NCI-H226 (cell line): ENCODE measurements around the gene AMPD3.

Experiments
- DNase-seq: peaks from one replicate; pipeline ENCODE4 v3.0.0-alpha.2; 2015

Gene AMPD3

DNA sequence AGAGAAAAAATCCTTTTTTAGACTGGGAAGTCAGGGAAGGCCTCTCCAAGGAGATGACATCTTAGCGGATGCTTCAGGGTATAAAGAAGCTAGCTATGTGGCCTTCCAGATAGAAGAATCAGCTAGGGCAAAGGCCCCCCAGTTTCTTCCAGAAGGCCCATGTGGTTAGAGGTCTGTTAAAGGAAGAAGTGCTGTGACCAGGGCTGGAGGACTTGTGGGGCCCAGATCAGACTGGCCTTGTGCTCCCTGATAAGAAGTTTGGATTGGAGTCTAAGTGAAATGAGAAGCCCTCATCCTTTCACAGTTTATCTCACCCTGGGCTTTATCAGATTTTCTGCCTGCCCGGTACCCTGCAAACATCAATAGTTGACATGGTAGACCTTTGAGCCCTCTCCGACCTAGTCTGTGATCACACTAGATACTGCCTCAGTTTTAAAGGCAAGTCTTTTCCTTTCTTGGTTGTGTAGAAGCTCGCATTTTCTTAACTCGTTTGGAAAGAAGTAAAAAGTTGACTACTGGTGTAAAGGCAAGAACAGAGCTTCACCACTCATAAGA is 7.8 kb downstream of the AMPD3 start:
- DNase-seq: no peak

DNA sequence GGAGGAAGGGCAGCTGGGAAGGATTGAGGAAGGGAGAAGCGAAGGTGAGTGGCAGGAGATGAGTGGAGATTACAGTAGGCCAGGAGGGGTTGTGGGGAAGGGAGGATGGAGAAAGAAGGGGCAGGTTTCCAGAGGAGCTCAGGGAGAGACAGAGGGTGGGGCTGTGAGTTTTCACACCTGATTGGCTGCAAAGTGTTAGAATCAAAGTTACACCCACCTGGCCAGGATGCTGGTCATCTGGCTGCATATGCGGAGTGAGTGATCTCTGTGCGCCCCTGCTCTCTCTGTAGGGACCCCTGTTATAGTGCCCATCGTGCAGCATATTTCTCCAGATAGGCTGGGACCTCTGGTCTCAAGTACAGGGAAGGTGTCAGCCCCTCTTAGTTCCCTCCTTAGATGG is 18.3 kb downstream of the AMPD3 start:
- DNase-seq: no peak

GRCh38 chr11:10474551-10474950 is 19.5 kb downstream of the AMPD3 start:
- no peak for DNase-seq

GRCh38 chr11:10476342-10476741 is 21.3 kb downstream of the AMPD3 start:
- no peak for DNase-seq

DNA sequence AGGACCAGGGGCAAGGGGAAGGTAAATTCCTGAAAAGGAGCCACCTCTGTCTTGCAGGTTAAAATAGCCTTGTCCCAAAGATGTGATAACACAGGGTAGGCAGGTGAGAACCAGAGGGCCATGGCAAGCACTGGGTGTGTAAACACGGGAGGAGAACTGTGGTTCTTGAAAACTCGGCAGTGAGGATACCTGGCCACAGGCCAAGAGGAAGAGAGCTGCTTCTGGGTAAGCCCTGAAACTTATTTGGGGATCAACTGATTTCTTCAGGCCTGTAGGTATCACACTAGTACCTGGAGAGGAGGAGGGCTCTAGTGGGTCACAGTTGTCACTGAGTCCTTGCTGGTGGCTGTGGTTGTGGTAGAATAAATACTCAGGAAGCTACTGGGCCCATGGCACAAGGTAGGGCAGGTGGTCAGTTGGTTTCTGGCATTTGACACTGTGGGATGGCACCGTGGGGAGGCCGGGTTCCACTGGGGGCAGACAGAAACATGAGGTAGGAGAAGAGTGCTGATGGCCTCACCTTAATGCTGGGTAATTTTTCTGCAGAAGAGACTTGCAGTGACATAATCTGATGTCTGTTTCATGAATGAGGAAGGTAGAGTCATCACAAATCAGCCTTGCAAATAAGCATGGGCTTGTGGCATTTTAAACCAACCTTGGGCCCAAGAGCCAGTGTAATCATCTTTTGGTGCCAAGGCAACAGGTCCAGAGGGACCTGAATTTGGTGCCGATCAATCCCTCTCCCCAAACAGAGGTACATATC is 22.0 kb downstream of the AMPD3 start:
- DNase-seq: no peak

GRCh38 chr11:10477690-10478046 is 22.6 kb downstream of the AMPD3 start:
- DNase-seq: no peak

DNA sequence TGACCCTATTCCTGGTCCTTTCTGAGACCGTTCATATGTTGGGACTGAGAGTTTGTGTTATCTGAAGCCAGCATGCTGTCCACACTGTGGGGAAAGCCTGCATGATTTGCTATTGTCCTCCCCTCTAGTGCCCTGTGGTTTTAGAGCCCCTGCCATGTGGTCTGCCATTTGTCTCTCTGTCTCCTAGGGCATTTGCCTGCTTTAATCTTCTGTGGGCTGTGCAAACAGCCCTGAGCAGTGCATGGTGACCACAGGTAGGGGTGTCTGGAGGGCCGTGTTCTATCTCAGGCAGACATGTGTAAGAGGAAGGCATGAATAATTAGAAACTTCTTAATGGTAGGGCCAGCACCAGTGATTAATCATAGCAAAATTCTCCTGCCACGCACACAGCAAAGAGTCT is 23.0 kb downstream of the AMPD3 start:
- no peak for DNase-seq

- DNase-seq: no peak
Measured at GRCh38 chr11:10478574-10479550, 23.8 kb downstream of the AMPD3 start.

DNA sequence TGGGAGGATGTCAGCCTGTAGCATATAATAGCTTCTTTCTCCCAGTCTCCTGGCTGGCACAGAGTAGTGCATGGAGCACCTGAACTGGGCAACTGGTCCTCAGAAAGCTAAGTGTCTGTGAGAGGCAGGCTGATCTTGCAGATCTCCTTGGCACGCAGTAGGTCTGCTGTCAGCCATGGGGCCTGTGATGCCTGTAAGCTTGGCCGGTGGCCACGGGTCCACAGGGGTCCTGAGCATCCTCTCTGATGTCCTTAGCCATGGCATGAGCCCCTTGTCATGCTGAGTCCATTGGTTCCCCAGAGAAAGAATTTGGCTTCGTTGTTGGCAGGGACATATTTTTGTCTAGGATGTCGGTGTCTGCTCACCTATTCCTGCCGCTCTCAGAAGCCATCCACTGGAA is 25.0 kb downstream of the AMPD3 start:
- no peak for DNase-seq

- DNase-seq: no peak
Measured at GRCh38 chr11:10480760-10481159, 25.7 kb downstream of the AMPD3 start.

DNA sequence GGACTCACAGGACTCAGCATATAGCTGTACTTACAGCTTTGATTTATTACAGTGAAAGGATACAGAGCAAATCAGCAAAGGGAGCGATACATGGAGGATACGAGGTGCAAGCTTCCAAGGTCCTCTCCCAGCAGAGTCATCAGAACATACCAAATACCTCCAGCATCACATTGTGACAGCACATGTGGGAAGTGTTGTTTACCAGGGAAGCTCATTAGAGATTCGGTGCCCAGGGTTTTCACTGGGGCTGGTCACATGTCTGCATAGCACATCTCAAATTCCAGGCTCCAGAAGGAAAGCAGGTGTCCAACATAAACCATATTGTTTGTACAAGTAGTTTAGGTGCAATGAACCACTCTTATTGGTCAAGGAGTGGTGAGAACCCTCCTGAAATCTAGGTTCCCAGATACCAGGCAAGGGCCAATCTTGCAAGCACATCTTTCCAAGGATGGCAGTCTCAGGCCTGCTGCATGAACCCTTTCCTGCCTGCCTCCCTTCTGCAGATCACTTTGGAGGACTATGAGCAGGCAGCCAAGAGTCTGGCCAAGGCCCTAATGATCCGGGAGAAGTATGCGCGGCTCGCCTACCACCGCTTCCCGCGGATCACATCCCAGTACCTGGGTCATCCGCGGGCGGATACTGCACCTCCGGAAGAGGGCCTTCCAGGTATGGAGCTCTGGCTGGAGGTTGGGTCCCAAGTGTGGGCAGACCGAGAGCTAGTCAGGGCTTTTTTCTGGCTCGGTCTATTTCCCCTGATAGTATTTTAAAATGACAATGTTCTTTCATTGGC is 26.7 kb downstream of the AMPD3 start:
- no peak for DNase-seq

GRCh38 chr11:10483174-10483573 is 28.1 kb downstream of the AMPD3 start:
- DNase-seq: no peak

GRCh38 chr11:10483584-10483983 is 28.5 kb downstream of the AMPD3 start:
- DNase-seq: no peak

DNA sequence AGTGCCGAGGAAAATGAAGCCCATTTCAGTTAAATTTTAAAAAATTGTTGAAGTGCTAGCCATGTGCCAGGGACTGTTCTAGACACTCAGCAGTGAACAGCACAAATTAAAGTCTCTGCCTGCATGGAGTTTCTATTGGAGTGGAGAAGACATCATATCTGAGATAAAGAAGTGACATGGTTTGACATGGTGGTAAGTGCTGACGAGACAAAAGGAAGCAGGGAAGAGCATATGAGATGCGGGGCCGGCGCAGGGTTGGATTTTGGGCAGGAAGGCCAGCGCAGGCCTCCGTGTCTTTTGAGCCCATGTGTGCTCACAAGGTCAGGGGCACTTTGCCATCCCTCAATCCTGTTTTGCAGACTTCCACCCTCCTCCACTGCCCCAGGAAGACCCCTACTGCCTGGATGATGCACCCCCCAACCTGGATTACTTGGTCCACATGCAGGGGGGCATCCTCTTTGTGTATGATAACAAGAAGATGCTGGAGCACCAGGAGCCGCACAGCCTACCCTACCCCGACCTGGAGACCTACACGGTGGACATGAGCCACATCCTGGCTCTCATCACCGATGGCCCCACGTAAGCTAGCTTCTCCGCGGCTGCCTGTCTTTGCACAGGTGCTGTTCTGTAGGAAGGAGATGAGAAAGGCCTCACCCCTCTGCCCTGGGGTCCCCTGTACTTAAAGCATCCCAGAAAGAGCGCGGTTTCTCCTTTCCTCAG is 29.6 kb downstream of the AMPD3 start:
- DNase-seq: no peak

GRCh38 chr11:10485646-10486045 is 30.6 kb downstream of the AMPD3 start:
- DNase-seq: no peak

- no peak for DNase-seq
Measured at GRCh38 chr11:10486161-10486840, 31.2 kb downstream of the AMPD3 start.

DNA sequence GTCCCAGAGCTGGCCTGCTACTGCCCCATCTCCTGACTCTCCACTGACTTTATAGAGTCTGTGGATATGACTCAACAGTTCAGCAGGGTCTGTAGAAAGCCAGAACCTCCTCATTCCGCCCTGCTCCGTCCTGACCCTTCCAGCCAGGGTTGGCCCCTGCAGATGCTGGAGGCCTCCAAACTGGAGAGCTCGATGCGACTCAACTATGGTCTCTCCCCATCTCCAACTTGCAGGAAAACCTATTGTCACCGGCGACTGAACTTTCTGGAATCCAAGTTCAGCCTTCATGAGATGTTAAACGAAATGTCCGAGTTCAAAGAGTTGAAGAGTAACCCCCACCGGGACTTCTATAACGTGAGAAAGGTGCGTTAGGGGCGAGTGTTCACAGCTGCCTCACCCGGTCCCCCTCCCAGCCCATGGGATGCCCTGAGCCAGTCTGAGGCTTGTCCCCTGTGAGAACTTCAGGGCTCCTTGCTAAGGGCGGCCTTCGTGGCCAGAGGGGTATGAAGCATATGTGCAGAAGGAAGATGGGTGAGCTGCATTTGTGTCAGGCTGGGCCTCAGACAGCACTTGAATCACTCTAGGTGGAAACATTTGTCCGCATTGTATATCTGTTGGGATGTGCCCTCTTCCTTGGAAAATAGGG is 32.1 kb downstream of the AMPD3 start:
- no peak for DNase-seq

DNA sequence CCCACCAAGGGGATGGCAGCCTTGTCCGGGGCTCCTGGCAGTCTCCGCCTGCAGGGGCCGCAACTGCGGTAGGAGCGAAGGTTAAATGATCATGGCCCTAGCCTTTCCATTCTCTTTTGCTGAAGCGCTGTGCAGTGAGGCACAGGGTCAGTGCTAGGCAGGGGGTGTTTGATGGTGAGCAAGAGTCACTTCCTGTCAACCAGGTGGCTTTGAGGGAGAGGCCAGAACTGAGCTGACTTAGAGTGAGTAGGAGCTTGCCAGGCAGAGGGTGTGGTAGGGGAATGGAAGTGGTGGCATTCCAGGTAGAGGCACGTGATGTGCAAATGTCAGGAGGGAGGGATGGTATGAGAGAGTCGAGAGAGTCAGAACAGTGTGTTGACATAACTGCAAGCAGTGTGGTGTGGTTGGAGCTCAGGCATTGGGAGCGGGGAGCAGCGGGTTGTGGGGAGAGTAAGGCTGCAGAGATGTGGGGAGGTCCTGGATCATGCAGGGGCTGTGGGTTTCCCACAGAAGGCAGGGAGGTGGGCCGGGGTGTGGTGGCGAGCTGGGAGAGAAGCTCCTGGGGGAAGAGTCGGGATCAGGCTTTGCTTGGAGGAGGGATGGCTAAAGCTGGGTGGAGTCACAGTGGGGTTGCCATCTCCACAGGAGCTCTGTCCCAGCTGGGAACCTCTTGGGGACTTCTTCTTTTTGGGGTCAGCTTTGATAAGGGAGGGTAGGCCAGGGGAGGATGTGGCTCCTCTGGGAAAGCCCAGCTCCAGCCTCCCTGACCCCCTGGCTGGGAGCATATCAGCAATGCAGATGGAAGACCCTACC is 33.3 kb downstream of the AMPD3 start:
- no peak for DNase-seq

- no peak for DNase-seq
Measured at GRCh38 chr11:10488934-10489691, 34.0 kb downstream of the AMPD3 start.

DNA sequence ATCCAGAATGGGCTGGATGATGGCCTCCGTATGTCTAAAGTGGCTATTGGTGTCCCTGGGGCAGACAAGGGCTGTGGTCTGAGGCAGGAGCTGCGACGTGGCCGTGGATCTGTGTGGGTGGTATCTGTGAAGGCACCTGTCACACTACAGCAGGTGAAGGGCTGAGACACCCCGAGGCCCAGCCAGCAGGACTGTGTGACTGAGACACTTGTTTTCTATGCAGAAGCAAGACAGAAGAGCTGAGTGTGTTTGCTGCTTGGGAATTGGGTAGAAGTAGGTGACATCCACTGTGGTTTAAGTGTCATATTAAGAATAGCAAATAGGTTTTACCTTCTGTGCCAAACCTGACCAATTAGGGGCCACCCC is 35.0 kb downstream of the AMPD3 start:
- DNase-seq: no peak
